ENCODE data around the gene ZNF532.

- TF ChIP-seq CTCF (IDR thresholded peaks at IDR 0.05; ENCODE audit: low read length) (no peak), EZH2 (IDR thresholded peaks at IDR 0.05; ENCODE audit: borderline replicate concordance, low read length) (no peak)
These were observed 2.8 kb upstream of the ZNF532 start for GRCh38 chr18:58861861-58862301.

All from OCI-LY1 (cell line).